ENCODE measurements around the gene ACKR2.

DNA sequence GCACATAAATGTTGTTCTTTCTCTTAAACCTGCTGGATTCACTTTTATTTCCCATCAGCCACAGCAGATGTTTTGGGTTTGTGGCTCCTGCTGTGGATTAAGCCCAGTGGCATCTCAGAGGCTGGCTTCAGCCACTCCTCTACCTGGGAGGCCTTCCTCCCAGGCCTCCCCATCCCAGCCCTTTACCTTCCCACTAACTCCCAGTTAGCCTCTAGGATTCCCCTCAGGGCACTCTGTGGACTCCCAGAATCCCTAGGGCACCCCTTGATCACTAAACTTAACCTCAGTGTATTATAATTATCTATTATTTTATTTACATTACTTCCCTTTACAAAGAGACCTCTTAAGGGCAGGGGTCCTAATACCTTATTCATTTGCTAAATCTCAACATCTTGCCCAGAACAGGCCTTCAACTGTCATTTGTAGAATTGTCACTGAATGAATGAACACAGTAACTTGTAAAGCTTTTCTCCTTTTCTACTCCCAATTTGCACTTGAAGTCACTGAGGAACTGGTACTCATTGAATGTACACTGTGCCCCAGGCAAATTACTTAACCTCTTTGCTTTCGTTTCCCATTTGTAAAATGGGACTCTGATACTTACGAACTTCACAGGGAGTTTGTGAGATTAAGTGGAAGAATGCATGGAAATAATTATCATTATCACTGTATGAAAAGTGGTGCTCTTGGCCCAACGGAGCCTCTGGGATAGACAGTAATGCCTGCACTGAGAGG, 44.5 kb upstream of the ACKR2 start:
- TF ChIP-seq, protein P1, sequence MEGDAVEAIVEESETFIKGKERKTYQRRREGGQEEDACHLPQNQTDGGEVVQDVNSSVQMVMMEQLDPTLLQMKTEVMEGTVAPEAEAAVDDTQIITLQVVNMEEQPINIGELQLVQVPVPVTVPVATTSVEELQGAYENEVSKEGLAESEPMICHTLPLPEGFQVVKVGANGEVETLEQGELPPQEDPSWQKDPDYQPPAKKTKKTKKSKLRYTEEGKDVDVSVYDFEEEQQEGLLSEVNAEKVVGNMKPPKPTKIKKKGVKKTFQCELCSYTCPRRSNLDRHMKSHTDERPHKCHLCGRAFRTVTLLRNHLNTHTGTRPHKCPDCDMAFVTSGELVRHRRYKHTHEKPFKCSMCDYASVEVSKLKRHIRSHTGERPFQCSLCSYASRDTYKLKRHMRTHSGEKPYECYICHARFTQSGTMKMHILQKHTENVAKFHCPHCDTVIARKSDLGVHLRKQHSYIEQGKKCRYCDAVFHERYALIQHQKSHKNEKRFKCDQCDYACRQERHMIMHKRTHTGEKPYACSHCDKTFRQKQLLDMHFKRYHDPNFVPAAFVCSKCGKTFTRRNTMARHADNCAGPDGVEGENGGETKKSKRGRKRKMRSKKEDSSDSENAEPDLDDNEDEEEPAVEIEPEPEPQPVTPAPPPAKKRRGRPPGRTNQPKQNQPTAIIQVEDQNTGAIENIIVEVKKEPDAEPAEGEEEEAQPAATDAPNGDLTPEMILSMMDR (IDR thresholded peaks at IDR 0.05; ENCODE audit: low read depth, low read length, poor library complexity, severe bottlenecking): no peak
- no peak for TF ChIP-seq EZH2phosphoT487 (IDR thresholded peaks at IDR 0.05; ENCODE audit: borderline replicate concordance, low read length)

Data from DOHH2 (cell line).